ENCODE results near the gene ENSA. TPM values are rescaled to one million over a fixed set of nuclear protein-coding genes. Genes with fewer than 3 reads are reported as not detected.
"Not testable (repeated sequence)": the region's sequence is repeated elsewhere in the genome, so short reads cannot be mapped to it uniquely, and the experiment has no call there.

ENSA gene, protein sequence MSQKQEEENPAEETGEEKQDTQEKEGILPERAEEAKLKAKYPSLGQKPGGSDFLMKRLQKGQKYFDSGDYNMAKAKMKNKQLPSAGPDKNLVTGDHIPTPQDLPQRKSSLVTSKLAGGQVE
- 278 and 287 TPM in 2 replicates for total RNA-seq (2014; rRNA removed; shearing (Covaris generic))

GRCh38 chr1:150629115-150629928 lies at the start of gene ENSA:
Gene ENSA (minus strand): TSS chr1:150629612. CDS start chr1:150629470, 142 bp downstream.
- DNase-seq (ENCODE audit: low spot score): peak; percentile 100

GRCh38 chr1:150678988-150679387 lies 49.6 kb upstream of the ENSA start:
- DNase-seq (ENCODE audit: low spot score): no peak

- DNase-seq (ENCODE audit: low spot score): no peak
Measured at GRCh38 chr1:150674881-150675280, 45.5 kb upstream of the ENSA start.

DNA sequence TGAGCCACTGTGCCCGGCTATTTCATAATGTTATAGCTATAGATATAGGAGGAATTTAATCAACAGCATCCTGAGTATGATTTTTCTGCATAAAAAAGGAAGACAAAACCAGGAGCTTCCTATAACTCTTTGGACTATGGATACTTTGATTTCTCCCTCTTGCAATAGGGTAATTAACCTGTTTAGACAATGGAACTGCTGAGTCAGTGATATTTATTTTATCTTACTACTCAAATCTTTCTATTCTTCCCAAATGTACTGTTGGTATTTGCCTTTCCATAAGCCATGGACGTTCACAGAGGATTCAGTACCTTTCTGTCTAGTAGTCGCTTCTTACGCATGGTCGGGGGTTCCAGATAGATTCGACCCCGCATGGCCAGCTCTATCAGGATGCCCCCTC lies 33.9 kb upstream of the ENSA start:
- DNase-seq (ENCODE audit: low spot score): no peak

GRCh38 chr1:150662811-150663210 lies 33.4 kb upstream of the ENSA start:
- no peak for DNase-seq (ENCODE audit: low spot score)

- DNase-seq (ENCODE audit: low spot score): no peak
Measured at GRCh38 chr1:150661156-150661555, 31.7 kb upstream of the ENSA start.

- DNase-seq (ENCODE audit: low spot score): no peak
Measured at GRCh38 chr1:150660584-150660983, 31.2 kb upstream of the ENSA start.

- not testable (repeated sequence) for DNase-seq (ENCODE audit: low spot score)
Measured at GRCh38 chr1:150657064-150657463, 27.7 kb upstream of the ENSA start.

DNA sequence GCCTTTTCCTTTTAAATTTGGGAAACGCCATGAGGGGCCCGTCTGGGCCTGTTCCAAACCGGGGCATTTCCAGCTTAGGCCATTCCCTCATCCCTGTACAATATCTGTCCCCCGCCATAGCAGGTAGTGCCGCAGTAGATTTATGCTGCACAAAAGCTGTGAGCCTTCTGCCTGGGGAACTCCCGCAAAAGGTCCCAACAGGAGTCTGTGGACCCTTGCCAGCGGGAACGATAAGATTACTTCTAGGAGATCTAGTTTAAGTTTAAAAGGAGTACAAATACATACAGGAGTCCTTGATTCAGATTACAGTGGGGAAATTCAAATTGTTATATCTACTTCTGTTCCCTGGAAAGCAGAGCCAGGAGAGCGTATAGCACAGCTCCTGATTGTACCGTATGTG lies 25.2 kb upstream of the ENSA start:
- DNase-seq (ENCODE audit: low spot score): not testable (repeated sequence)

DNA sequence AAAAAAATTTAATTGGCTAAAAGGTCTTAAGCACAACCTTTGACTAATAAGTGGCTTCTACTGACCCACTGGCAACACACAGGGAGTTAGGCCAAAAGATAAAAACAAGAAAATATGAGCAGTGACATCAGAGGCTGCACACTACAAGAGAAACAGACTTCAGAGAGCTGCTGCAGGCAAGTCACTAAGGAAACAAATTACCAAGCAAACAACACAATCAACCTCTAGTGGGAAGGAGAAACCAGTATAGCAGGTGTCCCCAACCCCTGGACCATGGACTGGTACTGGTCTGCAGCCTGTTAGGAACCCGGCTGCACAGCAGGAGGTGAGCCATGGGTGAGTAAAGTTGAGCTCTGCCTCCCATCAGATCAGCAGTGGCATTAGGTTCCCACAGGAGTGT lies 20.8 kb upstream of the ENSA start:
- DNase-seq (ENCODE audit: low spot score): no peak

- DNase-seq (ENCODE audit: low spot score): no peak
Measured at GRCh38 chr1:150649441-150650075, 20.1 kb upstream of the ENSA start.

DNA sequence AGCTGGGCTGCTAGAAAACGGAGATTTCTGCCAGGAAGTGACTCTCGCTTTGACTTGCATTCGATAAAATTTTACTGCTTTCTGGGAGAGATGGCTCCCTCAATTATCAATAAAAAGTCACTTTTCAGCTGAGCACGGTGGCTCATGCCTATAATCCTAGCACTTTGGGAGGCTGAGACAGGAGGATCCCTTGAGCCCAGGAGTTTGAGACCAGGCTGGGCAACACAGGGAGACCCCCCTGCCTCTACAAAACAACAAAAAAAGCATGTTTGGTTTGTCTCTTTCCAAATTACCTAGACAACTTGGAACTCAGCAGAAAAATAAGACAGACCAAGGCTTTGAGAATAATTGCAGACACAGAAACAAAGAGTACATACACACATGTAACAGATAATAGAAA lies 12.9 kb upstream of the ENSA start:
- DNase-seq (ENCODE audit: low spot score): no peak

GRCh38 chr1:150641126-150641815 lies 11.9 kb upstream of the ENSA start:
- not testable (repeated sequence) for DNase-seq (ENCODE audit: low spot score)

GRCh38 chr1:150638430-150638829 lies 9.0 kb upstream of the ENSA start:
- DNase-seq (ENCODE audit: low spot score): not testable (repeated sequence)

DNA sequence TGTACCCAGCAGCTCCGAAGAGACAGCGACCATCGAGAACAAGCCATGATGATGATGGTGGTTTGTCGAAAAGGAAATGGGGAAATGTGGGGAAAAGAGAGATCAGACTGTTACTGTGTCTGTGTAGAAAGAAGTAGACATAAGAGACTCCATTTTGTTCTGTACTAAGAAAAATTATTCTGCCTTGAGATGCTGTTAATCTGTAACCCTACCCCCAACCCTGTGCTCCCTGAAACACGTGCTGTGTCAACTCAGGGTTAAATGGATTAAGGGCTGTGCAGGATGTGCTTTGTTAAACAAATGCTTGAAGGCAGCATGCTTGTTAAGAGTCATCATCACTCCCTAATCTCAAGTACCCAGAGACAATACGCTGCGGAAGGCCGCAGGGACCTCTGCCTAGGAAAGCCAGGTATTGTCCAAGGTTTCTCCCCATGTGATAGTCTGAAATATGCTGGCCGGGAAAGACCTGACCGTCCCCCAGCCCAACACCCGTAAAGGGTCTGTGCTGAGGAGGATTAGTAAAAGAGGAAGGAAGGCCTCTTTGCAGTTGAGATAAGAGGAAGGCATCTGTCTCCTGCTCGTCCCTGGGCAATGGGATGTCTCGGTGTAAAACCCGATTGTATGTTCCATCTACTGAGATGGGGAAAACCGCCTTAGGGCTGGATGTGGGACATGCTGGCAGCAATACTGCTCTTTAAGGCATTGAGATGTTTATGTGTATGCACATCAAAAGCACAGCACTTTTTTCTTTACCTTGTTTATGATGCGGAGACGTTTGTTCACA lies 5.6 kb upstream of the ENSA start:
- DNase-seq (ENCODE audit: low spot score): not testable (repeated sequence)

GRCh38 chr1:150628766-150629114 lies 672 bp downstream of the ENSA start:
- no peak for DNase-seq (ENCODE audit: low spot score)

- peak; percentile 33 for DNase-seq (ENCODE audit: low spot score)
Measured at GRCh38 chr1:150627826-150628410, 1.5 kb downstream of the ENSA start.

DNA sequence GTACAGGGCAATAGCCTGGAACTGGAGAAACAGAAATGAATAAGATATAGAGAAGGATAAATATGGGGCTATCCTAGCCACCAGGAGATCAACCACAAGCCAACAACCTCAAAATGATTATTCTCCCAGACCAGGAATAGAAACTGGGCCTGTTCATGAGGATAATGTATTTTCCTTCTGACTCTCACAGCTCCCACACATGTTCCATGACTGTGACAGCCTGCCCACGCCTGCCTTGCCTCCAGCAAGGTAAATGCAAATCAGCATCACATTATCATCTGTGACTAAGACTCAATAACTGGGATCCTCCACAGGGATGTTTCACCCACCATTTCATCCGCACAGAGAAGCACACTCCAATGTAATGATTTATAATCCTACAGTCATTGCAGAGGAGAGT lies 3.3 kb downstream of the ENSA start:
- DNase-seq (ENCODE audit: low spot score): no peak

DNA sequence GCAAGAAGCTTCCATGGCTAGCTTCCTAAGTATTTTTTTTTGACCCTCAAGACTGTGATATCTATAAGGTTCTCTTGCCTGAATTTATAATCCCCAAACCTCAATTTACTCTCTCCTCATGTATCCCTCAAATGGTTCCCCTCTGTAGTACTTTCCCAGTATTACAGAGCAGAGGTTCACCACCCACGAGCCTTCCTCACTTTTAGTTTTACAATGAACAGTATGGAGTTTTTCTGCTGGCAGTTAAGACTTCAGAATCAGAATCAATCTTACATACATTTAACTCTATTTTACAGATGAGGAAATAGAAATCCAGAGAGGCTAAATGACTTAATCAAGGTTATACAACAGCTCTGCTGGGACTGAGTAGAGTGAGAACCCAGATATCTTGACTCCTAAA lies 4.9 kb downstream of the ENSA start:
- not testable (repeated sequence) for DNase-seq (ENCODE audit: low spot score)

DNA sequence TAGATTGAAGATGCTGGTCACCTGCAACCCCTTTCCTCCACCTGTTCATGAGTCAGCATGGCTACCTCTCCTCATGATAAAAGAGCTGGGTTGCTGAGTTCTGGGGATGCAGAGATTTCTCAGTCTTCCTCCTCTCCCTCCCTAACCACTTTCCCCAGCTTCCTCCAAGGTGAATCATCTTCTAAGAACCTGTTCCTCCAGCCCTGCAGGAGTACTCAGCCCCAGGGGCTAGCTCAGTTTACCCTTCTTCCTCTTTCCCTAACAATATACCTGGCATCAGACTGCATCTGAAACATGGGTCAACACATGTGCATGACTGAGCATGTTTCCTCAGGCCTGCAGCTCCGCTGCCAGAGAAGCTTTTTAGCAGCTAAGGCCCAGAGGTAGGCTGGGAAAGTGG lies 5.3 kb downstream of the ENSA start:
- not testable (repeated sequence) for DNase-seq (ENCODE audit: low spot score)

GRCh38 chr1:150622303-150622975 lies 7.0 kb downstream of the ENSA start:
- no peak for DNase-seq (ENCODE audit: low spot score)
